Measurements from ENCODE around the gene RHOBTB1.
A peak's percentile ranks its signal among the peaks of the same experiment; 100 is the strongest.

Gene RHOBTB1

GRCh38 chr10:60951272-60951724 is 7.3 kb upstream of the RHOBTB1 start (continued):
- TF ChIP-seq KLF17 (tag by site-specific recombination; IDR thresholded peaks at IDR 0.05): peak; percentile 92
- TF ChIP-seq ZNF362 (tag by site-specific recombination; IDR thresholded peaks at IDR 0.05): peak; percentile 83
- no peak for TF ChIP-seq ZNF544 (tag by site-specific recombination; IDR thresholded peaks at IDR 0.05)
- peak; percentile 97 for TF ChIP-seq BCL6B (tag by site-specific recombination; IDR thresholded peaks at IDR 0.05)
- peak; percentile 94 for TF ChIP-seq ZEB2 (tag by site-specific recombination; IDR thresholded peaks at IDR 0.05)
- peak; percentile 99 for TF ChIP-seq SP7 (tag by site-specific recombination; IDR thresholded peaks at IDR 0.05)
- TF ChIP-seq ZNF639 (tag by site-specific recombination; IDR thresholded peaks at IDR 0.05): peak; percentile 99
- no peak for TF ChIP-seq ZNF121 (tag by site-specific recombination; IDR thresholded peaks at IDR 0.05)
- TF ChIP-seq ZNF184 (tag by site-specific recombination; IDR thresholded peaks at IDR 0.05): peak; percentile 83
- no peak for TF ChIP-seq ZNF155 (tag by site-specific recombination; IDR thresholded peaks at IDR 0.05)
- TF ChIP-seq ZNF423 (tag by site-specific recombination; IDR thresholded peaks at IDR 0.05): no peak
- TF ChIP-seq ZNF174 (tag by site-specific recombination; IDR thresholded peaks at IDR 0.05): no peak
- TF ChIP-seq HIC1 (tag by site-specific recombination; IDR thresholded peaks at IDR 0.05): peak; percentile 88
- TF ChIP-seq ZNF19 (tag by site-specific recombination; IDR thresholded peaks at IDR 0.05; ENCODE audit: low read depth): no peak
- no peak for TF ChIP-seq ZNF324 (tag by site-specific recombination; IDR thresholded peaks at IDR 0.05)
- peak; percentile 71 for TF ChIP-seq PRDM10 (tag by site-specific recombination; IDR thresholded peaks at IDR 0.05)
- peak; percentile 91 for TF ChIP-seq ZSCAN23 (tag by site-specific recombination; IDR thresholded peaks at IDR 0.05)
- TF ChIP-seq ZNF157 (tag by site-specific recombination; IDR thresholded peaks at IDR 0.05): no peak
- no peak for TF ChIP-seq ZNF433 (tag by site-specific recombination; IDR thresholded peaks at IDR 0.05; ENCODE audit: low read depth)
- TF ChIP-seq ZBTB21 (tag by site-specific recombination; IDR thresholded peaks at IDR 0.05): peak; percentile 91
- peak; percentile 43 for TF ChIP-seq ZNF146 (tag by site-specific recombination; IDR thresholded peaks at IDR 0.05)
- peak; percentile 99 for TF ChIP-seq ZNF366 (tag by site-specific recombination; conservative IDR thresholded peaks at IDR 0.05)
- peak; percentile 94 for TF ChIP-seq PRDM6 (tag by site-specific recombination; IDR thresholded peaks at IDR 0.05)
- TF ChIP-seq ZSCAN5A (tag by site-specific recombination; IDR thresholded peaks at IDR 0.05): no peak
- TF ChIP-seq ZNF654 (tag by site-specific recombination; IDR thresholded peaks at IDR 0.05; ENCODE audit: low read depth): peak; percentile 36
- TF ChIP-seq ZNF658 (tag by site-specific recombination; IDR thresholded peaks at IDR 0.05): no peak
- no peak for TF ChIP-seq ZNF521 (tag by site-specific recombination; IDR thresholded peaks at IDR 0.05)

Measured in HEK293 (cell line).